HCT116 (cell line): Measurements from ENCODE around the gene LTO1.
A peak's percentile ranks its signal among the peaks of the same experiment; 100 is the strongest.

Experiments
- CEBPB ChIP-seq: IDR thresholded peaks from 2 replicates; pipeline ENCODE4 v1.6.1; 2012; ENCODE audit warnings: low read depth
- ELF1 ChIP-seq: IDR thresholded peaks from 2 replicates; pipeline ENCODE4 v1.6.1; 2012; ENCODE audit warnings: low read depth, borderline replicate concordance
- EZH2phosphoT487 ChIP-seq: fragments of 200-600 bp; IDR thresholded peaks from 2 replicates; pipeline ENCODE4 v1.6.1; 2018; ENCODE audit warnings: antibody characterized with exemption, borderline replicate concordance
- POLR2AphosphoS5 ChIP-seq: IDR thresholded peaks from 2 replicates; pipeline ENCODE4 v1.6.1; 2011; ENCODE audit warnings: mild to moderate bottlenecking, low read depth, low read length, moderate library complexity
- RAD21 ChIP-seq: IDR thresholded peaks from 2 replicates; pipeline ENCODE4 v1.6.1; 2012; ENCODE audit warnings: low read depth, mild to moderate bottlenecking
- TF ChIP-seq, protein P1 (sequence below), 3 experiments: fragments of 200-600 bp in 1 of 3; sonication (generic) in 1 of 3; IDR thresholded peaks in 2 of 3; conservative IDR thresholded peaks in 1 of 3; 2 replicates each; pipeline ENCODE4 v1.5.1; 2012 to 2017; ENCODE audit warnings: low read depth in 2 of 3, low read length in 2 of 3, antibody characterized with exemption in 1 of 3, borderline replicate concordance in 1 of 3, control low read depth in 1 of 3, mild to moderate bottlenecking in 1 of 3, mixed read lengths in 1 of 3, mixed run types in 1 of 3, moderate library complexity in 1 of 3; ENCODE audit not compliant: insufficient read depth in 1 of 3

- TF ChIP-seq CEBPB (no peak), EZH2phosphoT487 (no peak), RAD21 (no peak), ELF1 (no peak), POLR2AphosphoS5 (peak; percentile 56)
- TF ChIP-seq, protein P1, sequence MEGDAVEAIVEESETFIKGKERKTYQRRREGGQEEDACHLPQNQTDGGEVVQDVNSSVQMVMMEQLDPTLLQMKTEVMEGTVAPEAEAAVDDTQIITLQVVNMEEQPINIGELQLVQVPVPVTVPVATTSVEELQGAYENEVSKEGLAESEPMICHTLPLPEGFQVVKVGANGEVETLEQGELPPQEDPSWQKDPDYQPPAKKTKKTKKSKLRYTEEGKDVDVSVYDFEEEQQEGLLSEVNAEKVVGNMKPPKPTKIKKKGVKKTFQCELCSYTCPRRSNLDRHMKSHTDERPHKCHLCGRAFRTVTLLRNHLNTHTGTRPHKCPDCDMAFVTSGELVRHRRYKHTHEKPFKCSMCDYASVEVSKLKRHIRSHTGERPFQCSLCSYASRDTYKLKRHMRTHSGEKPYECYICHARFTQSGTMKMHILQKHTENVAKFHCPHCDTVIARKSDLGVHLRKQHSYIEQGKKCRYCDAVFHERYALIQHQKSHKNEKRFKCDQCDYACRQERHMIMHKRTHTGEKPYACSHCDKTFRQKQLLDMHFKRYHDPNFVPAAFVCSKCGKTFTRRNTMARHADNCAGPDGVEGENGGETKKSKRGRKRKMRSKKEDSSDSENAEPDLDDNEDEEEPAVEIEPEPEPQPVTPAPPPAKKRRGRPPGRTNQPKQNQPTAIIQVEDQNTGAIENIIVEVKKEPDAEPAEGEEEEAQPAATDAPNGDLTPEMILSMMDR (IDR thresholded peaks at IDR 0.05 in 2 of 3, conservative IDR thresholded peaks at IDR 0.05 in 1 of 3; ENCODE audit: borderline replicate concordance in 1 of 3, insufficient read depth in 1 of 3, low read depth in 2 of 3, low read length in 2 of 3), result no peak
Observed at GRCh38 chr11:69700278-69701140, 25.4 kb upstream of the LTO1 start.
